GM10248 (cell line): ENCODE measurements around the gene PPP1R7.

Source experiments
- CTCF ChIA-PET: fragments of 300-600 bp; sonication (Branson Sonifier 250); formaldehyde crosslinking; extraction: SDS; loops from one replicate; lab custom pipeline; 2021; ENCODE audit warnings: antibody characterized with exemption; lab: Yijun Ruan, JAX
- POLR2A ChIA-PET: fragments of 350-650 bp; sonication (Branson Sonifier 250); formaldehyde crosslinking; extraction: SDS; loops from one replicate; lab custom pipeline; 2020; ENCODE audit warnings: antibody characterized with exemption; lab: Yijun Ruan, JAX
- DNase-seq: peaks from one replicate; pipeline ENCODE4 v3.0.0; 2012; ENCODE audit errors: extremely low spot score
- CTCF ChIP-seq: IDR thresholded peaks from 2 replicates; pipeline ENCODE4 v1.5.1; 2012; ENCODE audit warnings: mild to moderate bottlenecking, low read depth; ENCODE audit errors: extremely low read depth, missing control alignments, control extremely low read depth

PPP1R7 gene

GRCh38 chr2:241112046-241112445, 38.2 kb upstream of the PPP1R7 start:
- DNase-seq, result no peak
- CTCF ChIA-PET, result interaction anchor here (1.0 to 3.8 kb wide), 8 partner anchors 10 to 129 kb away, joined by 3 to 17 read pairs (median 4); partner anchors contain the start of genes MTERF4 and PPP1R7
- TF ChIP-seq CTCF, result no peak
- POLR2A ChIA-PET, result interaction anchor here (2.0 kb wide), 1 partner anchor 24 kb away, joined by 4 read pairs; no protein-coding TSS in a partner anchor

- peak; percentile 50 for DNase-seq
- POLR2A ChIA-PET, result interaction anchor here (2.0 kb wide), 1 partner anchor 25 kb away, joined by 4 read pairs; no protein-coding TSS in a partner anchor
- no peak for TF ChIP-seq CTCF
- CTCF ChIA-PET, result interaction anchor here (0.7 to 3.8 kb wide), 11 partner anchors 10 to 198 kb away, joined by 3 to 17 read pairs (median 3); partner anchors contain the start of genes MTERF4, PASK and PPP1R7
These were observed 37.7 kb upstream of the PPP1R7 start for GRCh38 chr2:241112592-241112991.

DNA sequence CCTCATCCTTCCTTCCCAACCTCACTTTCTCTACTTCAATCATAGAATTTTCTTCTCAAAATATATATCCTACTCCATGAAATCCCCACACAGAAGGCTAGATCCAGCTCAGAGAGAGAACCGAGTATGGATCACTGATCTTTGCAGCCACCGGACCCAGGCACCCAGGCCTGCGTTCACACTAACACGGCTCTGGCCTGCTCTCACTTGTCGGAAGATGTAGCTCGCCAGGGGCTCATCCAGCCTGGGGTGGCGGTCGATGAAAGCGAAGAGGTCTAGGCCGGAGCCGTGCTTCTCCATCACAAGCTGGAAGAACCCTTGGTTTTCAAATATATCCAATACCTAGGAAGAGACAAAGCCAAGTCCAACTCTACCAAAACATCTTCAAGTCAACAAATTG, 35.4 kb upstream of the PPP1R7 start:
- POLR2A ChIA-PET, result no interaction called here
- no peak for TF ChIP-seq CTCF
- CTCF ChIA-PET, result interaction anchor here (0.7 to 1.5 kb wide), 2 partner anchors 9 to 15 kb away, joined by 3 to 6 read pairs; no protein-coding TSS in a partner anchor
- DNase-seq, result no peak

DNA sequence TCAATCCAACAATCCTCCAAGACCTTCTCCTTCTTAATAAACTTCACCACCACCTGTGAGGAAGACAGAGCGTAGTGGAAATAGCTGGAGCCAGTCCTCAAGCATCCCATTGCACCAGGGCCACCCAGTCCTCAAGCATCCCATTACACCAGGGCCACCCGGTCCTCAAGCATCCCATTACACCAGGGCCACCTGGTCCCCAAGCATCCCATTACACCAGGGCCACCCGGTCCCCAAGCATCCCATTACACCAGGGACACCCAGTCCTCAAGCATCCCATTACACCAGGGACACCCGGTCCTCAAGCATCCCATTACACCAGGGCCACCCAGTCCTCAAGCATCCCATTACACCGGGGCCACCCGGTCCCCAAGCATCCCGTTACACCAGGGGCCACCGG, 34.9 kb upstream of the PPP1R7 start:
- CTCF ChIA-PET, result interaction anchor here (0.7 kb wide), 1 partner anchor 10 kb away, joined by 3 read pairs; no protein-coding TSS in a partner anchor
- DNase-seq, result no peak
- no peak for TF ChIP-seq CTCF
- POLR2A ChIA-PET, result no interaction called here

- POLR2A ChIA-PET, result no interaction called here
- no peak for DNase-seq
- CTCF ChIA-PET, result no interaction called here
- TF ChIP-seq CTCF, result no peak
These were observed 33.4 kb upstream of the PPP1R7 start for GRCh38 chr2:241116606-241117560.

DNA sequence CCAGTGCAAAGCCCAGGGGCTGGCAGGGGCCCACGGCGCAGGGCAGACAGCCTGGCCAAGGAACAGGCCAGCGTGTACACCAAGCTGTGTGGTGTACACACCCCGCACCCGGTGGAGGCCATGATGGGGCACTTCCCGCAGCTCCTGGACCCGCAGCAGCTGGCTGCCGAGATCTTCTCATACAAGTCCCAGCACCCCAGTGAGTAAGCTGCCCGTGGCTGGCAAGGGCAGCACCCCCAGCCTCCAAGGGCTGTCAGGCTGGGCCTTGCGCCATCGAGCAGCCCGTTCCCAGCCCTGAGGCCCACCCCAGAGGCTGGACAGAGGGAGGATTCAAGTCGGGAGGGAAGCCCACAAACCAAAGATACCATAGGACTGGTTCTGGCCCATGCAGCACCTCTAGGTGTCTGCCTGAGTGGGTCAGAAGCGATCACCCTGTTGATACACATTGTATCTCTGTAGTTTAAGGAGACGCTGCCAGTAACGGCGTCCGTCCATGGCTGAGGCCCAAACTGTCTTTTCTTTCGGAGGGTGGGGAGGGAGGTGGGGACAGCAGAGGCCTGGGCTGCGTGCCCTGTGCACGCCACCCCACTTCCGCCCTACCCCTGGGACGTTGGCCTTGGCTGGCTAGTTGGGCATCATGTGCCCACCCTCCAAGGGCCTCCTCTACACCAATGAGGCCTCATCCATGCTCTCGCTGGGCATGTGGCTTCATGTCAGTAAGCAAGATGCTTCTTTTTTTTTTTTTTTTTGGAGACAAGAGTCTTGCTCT, 31.3 kb upstream of the PPP1R7 start:
- POLR2A ChIA-PET, result no interaction called here

More for the DNA sequence above, 31.3 kb upstream of the PPP1R7 start:
- TF ChIP-seq CTCF, result no peak
- CTCF ChIA-PET, result interaction anchor here (1.4 kb wide), 1 partner anchor 31 kb away, joined by 4 read pairs; the partner anchor contains the start of gene PPP1R7
- no peak for DNase-seq
